ENCODE measurements around the gene JAM2. TPM values are rescaled to one million over a fixed set of nuclear protein-coding genes. Genes with fewer than 3 reads are reported as not detected.

Gene JAM2
- total and polyA plus RNA-seq, 2 of the 4 experiments (the other 2 are of a cell fraction) = 0.72 to 2.1 TPM

GRCh38 chr21:25660233-25660632 is 21.2 kb downstream of the JAM2 start:
- no peak overlapping the region for H2BK120ac ChIP-seq (ENCODE audit: low read depth, low read length)
- no peak overlapping the region for H2AFZ ChIP-seq (replicated peaks; ENCODE audit: low read length, poor library complexity)
- H4K20me1 ChIP-seq (ENCODE audit: insufficient read depth, low read length) = no peaks in the 10 kb centered on the region
- ATAC-seq (ENCODE audit: low read depth) (no peak), DNase-seq (no peak)
- H3K4me2 ChIP-seq (ENCODE audit: low read depth, low read length) = no peak overlapping the region
- no peak overlapping the region for H3K23ac ChIP-seq (ENCODE audit: low read depth, low read length)
- no peak overlapping the region for H4K8ac ChIP-seq (ENCODE audit: low read depth in 2 of 2, low read length in 2 of 2)
- H3K9me3 ChIP-seq (ENCODE audit: control insufficient read depth, insufficient read depth, low read length) = no peaks in the 10 kb centered on the region
- TF ChIP-seq MAZ (IDR thresholded peaks at IDR 0.05; ENCODE audit: borderline replicate concordance, low read depth, low read length) (no peak), RAD21 (IDR thresholded peaks at IDR 0.05; ENCODE audit: low read length) (no peak), RFX5 (IDR thresholded peaks at IDR 0.05; ENCODE audit: low read depth, low read length) (no peak), SMC3 (IDR thresholded peaks at IDR 0.05; ENCODE audit: low read depth, low read length) (no peak), USF2 (IDR thresholded peaks at IDR 0.05; ENCODE audit: low read depth, low read length) (no peak), FOS (IDR thresholded peaks at IDR 0.05; ENCODE audit: low read depth, low read length) (no peak), BHLHE40 (IDR thresholded peaks at IDR 0.05; ENCODE audit: low read depth, low read length) (no peak), MAFK (IDR thresholded peaks at IDR 0.05; ENCODE audit: low read depth, low read length) (no peak), NFE2L2 (IDR thresholded peaks at IDR 0.05; ENCODE audit: low read depth, low read length) (no peak), CTCF (conservative IDR thresholded peaks at IDR 0.05; ENCODE audit: low read depth, low read length) (no peak), CHD1 (IDR thresholded peaks at IDR 0.05; ENCODE audit: low read depth, low read length) (no peak), ELK1 (IDR thresholded peaks at IDR 0.05; ENCODE audit: borderline replicate concordance, low read depth, low read length) (no peak), MXI1 (IDR thresholded peaks at IDR 0.05; ENCODE audit: borderline replicate concordance, low read depth, low read length) (no peak), RCOR1 (IDR thresholded peaks at IDR 0.05; ENCODE audit: insufficient replicate concordance, low read length) (no peak), POLR2A (IDR thresholded peaks at IDR 0.05; ENCODE audit: low read depth, low read length) (no peak), CEBPB (IDR thresholded peaks at IDR 0.05; ENCODE audit: low read depth, low read length) (no peak)
- H4K5ac ChIP-seq (ENCODE audit: low read depth, low read length) = no peak overlapping the region
- no peak overlapping the region for H2AK9ac ChIP-seq (replicated peaks; ENCODE audit: low read depth, low read length, poor library complexity)
- H3K4me3 ChIP-seq (ENCODE audit: insufficient read depth, low read depth, low read length) = no peak overlapping the region
- intact Hi-C loops (cut with micrococcal nuclease) = no loop called here
- no CpG with 5 or more reads among the region's 1 CpG for WGBS, 2 experiments (ENCODE audit: extremely low coverage in 2 of 2, insufficient read length in 1 of 2)
- no peak overlapping the region for H2BK20ac ChIP-seq (ENCODE audit: low read depth, low read length)
- ChIA-PET CTCF (no interaction called here), POLR2A (ENCODE audit: unreplicated experiment) (no interaction called here)
- no peak overlapping the region for H2BK15ac ChIP-seq (ENCODE audit: low read depth, low read length)
- BruUV-seq (replicated peaks) = no TSS peak
- H2BK5ac ChIP-seq (ENCODE audit: low read depth, low read length, poor library complexity, severe bottlenecking) = no peak overlapping the region
- no peak overlapping the region for H3K27ac ChIP-seq (ENCODE audit: insufficient read depth, low read length)
- no peak overlapping the region for H3K9ac ChIP-seq (ENCODE audit: low read depth, low read length)
- no peaks in the 10 kb centered on the region for H3K27me3 ChIP-seq (ENCODE audit: control insufficient read depth, insufficient read depth, low read length)
- no peak overlapping the region for H3K14ac ChIP-seq (replicated peaks; ENCODE audit: low read depth, low read length)
- H3K56ac ChIP-seq (ENCODE audit: extremely low read depth, insufficient read depth, low read length) = no peak overlapping the region
- H2AK5ac ChIP-seq (ENCODE audit: low read depth, low read length) = no peak overlapping the region
- no peak overlapping the region for H3K4ac ChIP-seq (ENCODE audit: low read depth, low read length)
- H4K91ac ChIP-seq (ENCODE audit: insufficient read depth, low read depth, low read length) = no peak overlapping the region
- H3K79me1 ChIP-seq (ENCODE audit: low read depth in 1 of 2, low read length in 2 of 2) = no peaks in the 10 kb centered on the region
- H3K18ac ChIP-seq (ENCODE audit: low read depth, low read length) = no peak overlapping the region
- no peaks in the 10 kb centered on the region for H3K9me1 ChIP-seq (ENCODE audit: insufficient read depth, low read length)
- H3K36me3 ChIP-seq (ENCODE audit: control insufficient read depth, insufficient read depth, low read length) = no peaks in the 10 kb centered on the region
- in situ Hi-C loops (cut with MboI; ENCODE audit: low sequenced_read_pairs) = no loop called here
- no peaks in the 10 kb centered on the region for H3K4me1 ChIP-seq (ENCODE audit: control insufficient read depth, insufficient read depth, low read length)
- dilution Hi-C loops (cut with HindIII; ENCODE audit: low sequenced_read_pairs, unreplicated experiment) = no loop called here
